Measurements from ENCODE around the gene KRT84.

DNA sequence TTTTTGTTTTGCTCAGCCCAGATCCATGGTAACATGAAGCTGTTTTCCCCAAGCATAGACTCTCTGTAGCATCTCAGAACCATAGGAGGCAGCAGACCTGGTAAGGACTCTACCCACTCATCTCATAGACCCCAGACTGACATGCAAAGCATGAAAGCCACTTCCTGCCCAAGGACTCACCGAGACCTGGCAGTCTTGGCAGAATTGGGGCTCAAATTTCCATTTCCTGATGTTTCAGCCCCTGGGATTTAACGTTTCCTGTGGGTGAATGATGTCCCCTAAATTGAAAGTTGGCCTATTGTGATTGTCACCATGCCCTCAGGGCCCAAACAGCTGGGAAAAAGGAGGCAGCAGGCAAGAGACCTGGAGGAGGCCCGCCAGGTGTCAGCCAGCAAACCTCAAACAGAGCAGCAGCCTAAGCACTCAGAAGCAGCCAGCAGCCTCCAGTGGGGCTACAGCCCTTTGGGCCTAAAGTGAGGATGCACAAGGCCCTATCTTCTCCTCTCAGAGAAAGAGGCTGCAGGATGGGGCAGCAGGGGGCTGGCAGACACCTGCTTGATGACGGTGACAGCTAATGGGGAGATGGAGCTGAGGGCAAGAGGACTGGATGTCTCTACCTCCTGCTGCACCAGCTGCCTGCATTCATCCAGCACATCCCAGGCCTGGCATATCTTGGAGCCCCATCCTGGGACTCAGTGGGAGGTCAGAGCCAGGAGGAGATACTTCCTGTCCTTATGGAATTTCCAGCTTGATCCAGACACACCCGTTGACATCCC lies 26.7 kb downstream of the KRT84 start:
- TF ChIP-seq EZH2 (IDR thresholded peaks at IDR 0.05; ENCODE audit: borderline replicate concordance, low read length): no peak
- TF ChIP-seq, protein P1, sequence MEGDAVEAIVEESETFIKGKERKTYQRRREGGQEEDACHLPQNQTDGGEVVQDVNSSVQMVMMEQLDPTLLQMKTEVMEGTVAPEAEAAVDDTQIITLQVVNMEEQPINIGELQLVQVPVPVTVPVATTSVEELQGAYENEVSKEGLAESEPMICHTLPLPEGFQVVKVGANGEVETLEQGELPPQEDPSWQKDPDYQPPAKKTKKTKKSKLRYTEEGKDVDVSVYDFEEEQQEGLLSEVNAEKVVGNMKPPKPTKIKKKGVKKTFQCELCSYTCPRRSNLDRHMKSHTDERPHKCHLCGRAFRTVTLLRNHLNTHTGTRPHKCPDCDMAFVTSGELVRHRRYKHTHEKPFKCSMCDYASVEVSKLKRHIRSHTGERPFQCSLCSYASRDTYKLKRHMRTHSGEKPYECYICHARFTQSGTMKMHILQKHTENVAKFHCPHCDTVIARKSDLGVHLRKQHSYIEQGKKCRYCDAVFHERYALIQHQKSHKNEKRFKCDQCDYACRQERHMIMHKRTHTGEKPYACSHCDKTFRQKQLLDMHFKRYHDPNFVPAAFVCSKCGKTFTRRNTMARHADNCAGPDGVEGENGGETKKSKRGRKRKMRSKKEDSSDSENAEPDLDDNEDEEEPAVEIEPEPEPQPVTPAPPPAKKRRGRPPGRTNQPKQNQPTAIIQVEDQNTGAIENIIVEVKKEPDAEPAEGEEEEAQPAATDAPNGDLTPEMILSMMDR (conservative IDR thresholded peaks at IDR 0.05 in 1 of 2, IDR thresholded peaks at IDR 0.05 in 1 of 2; ENCODE audit: extremely low read depth in 1 of 2, insufficient read depth in 1 of 2, low read depth in 1 of 2, low read length in 2 of 2): no peak
